Thyroid gland (tissue), 4 donors: ENCODE measurements around the gene UBAP1L. TPM values are rescaled to one million over a fixed set of nuclear protein-coding genes. Genes with fewer than 3 reads are reported as not detected.
"Not testable (repeated sequence)": the region's sequence is repeated elsewhere in the genome, so short reads cannot be mapped to it uniquely, and the experiment has no call there.

Experiments used
- DNase-seq, 2 donors: peaks; one replicate each; pipeline ENCODE4 v3.0.0-alpha.2; 2019
- H3K27ac ChIP-seq, 3 donors: fragments of 200-600 bp; sonication (generic); 1 replicate in 2 of 3; 2 replicates in 1 of 3; pipeline ENCODE4 v1.5.1; 2016 to 2019; ENCODE audit warnings: mild to moderate bottlenecking in 1 of 3, moderate library complexity in 1 of 3
- H3K27me3 ChIP-seq: fragments of 200-600 bp; sonication (generic); one replicate; pipeline ENCODE4 v1.5.1; 2019
- H3K36me3 ChIP-seq, 2 donors: fragments of 200-600 bp; sonication (generic); one replicate each; pipeline ENCODE4 v1.5.1; 2016 to 2019
- H3K4me1 ChIP-seq, 2 donors: fragments of 200-600 bp; sonication (generic); one replicate each; pipeline ENCODE4 v1.5.1; 2017 to 2019
- H3K4me3 ChIP-seq, 3 donors: fragments of 200-600 bp; sonication (generic); replicated peaks in 1 of 3; 1 replicate in 2 of 3; 2 replicates in 1 of 3; pipeline ENCODE4 v1.5.1; 2016; ENCODE audit warnings: mild to moderate bottlenecking in 1 of 3
- H3K9me3 ChIP-seq: fragments of 200-600 bp; sonication (generic); one replicate; pipeline ENCODE4 v1.5.1; 2017
- CTCF ChIP-seq, 6 experiments: fragments of 200-600 bp in 3 of 6; fragments of 450-650 bp in 3 of 6; sonication (generic) in 3 of 6; IDR thresholded peaks; one replicate each; pipeline ENCODE4 v1.5.1; 2016 to 2019; ENCODE audit warnings: antibody characterized with exemption in 6 of 6, mild to moderate bottlenecking in 2 of 6, inconsistent platforms in 1 of 6, moderate library complexity in 1 of 6
- POLR2A ChIP-seq, 2 donors: fragments of 450-650 bp; IDR thresholded peaks; one replicate each; pipeline ENCODE4 v1.6.1; 2017; ENCODE audit warnings: antibody characterized with exemption in 2 of 2, mild to moderate bottlenecking in 2 of 2, moderate library complexity in 1 of 2
- WGBS, 2 donors: methylation state at CpG; one replicate each; pipeline ENCODE4 v1.1.5; 2017; 5-methylcytosine and 5-hydroxymethylcytosine counted together
- intact Hi-C: fragments of 100-400 bp; cut with DNase I; formaldehyde crosslinking; loops from one replicate; pipeline ENCODE4 v1.15.1; 2023
- total RNA-seq, 4 donors: library from RNA; depleted of rRNA; stranded (reverse); fragments of >200 nt; gene quantifications; one replicate each; pipeline ENCODE4 v1.2.3, GENCODE V29; 2016

The UBAP1L gene
- total RNA-seq, 4 donors from 2014 or later, result 8.1 to 12.6 (median 8.8) TPM

- Histone ChIP-seq H3K36me3 (peaks cover 16 to 18% of the 10 kb centered on the region in 2 donors), H3K4me1 (no peaks in the 10 kb centered on the region), H3K9me3 (no peaks in the 10 kb centered on the region), H3K4me3 (no peak overlapping the region), H3K27me3 (no peaks in the 10 kb centered on the region), H3K27ac (no peak overlapping the region)
- intact Hi-C loops, result no loop called here
- no peak for TF ChIP-seq CTCF (IDR thresholded peaks at IDR 0.05)
- no peak for TF ChIP-seq POLR2A (IDR thresholded peaks at IDR 0.05)
- no peak for DNase-seq
- 96% methylated on average over 5 of the region's 6 CpGs for WGBS, 2 donors
These were observed 18.3 kb downstream of the UBAP1L start for GRCh38 chr15:65096481-65097385.

GRCh38 chr15:65095747-65096104 is 19.3 kb downstream of the UBAP1L start:
- H3K4me1 ChIP-seq, result no peaks in the 10 kb centered on the region
- H3K27ac ChIP-seq, result no peak overlapping the region
- peaks cover 13 to 18% of the 10 kb centered on the region in 2 donors for H3K36me3 ChIP-seq
- no peaks in the 10 kb centered on the region for H3K9me3 ChIP-seq
- no peak for TF ChIP-seq POLR2A (IDR thresholded peaks at IDR 0.05)
- TF ChIP-seq CTCF (IDR thresholded peaks at IDR 0.05), result no peak
- intact Hi-C loops, result no loop called here
- DNase-seq, result no peak
- WGBS, 2 donors, result 85 to 91% methylated on average over 6 of the region's 6 CpGs
- H3K27me3 ChIP-seq, result no peaks in the 10 kb centered on the region
- no peak overlapping the region for H3K4me3 ChIP-seq

- TF ChIP-seq CTCF (IDR thresholded peaks at IDR 0.05) (no peak), POLR2A (IDR thresholded peaks at IDR 0.05) (no peak)
- 85 to 88% methylated on average over 5 of the region's 5 CpGs for WGBS, 2 donors
- peaks cover 12 to 15% of the 10 kb centered on the region in 2 donors for H3K36me3 ChIP-seq
- H3K9me3 ChIP-seq, result no peaks in the 10 kb centered on the region
- intact Hi-C loops, result no loop called here
- H3K27me3 ChIP-seq, result no peaks in the 10 kb centered on the region
- DNase-seq, result no peak
- H3K4me1 ChIP-seq, result peaks cover 0 to 2% of the 10 kb centered on the region in 2 donors
- no peak overlapping the region for H3K4me3 ChIP-seq
- H3K27ac ChIP-seq, result no peak overlapping the region
These were observed 19.8 kb downstream of the UBAP1L start for GRCh38 chr15:65095011-65095746.

- DNase-seq, result no peak
- Histone ChIP-seq H3K9me3 (no peaks in the 10 kb centered on the region), H3K4me1 (peaks cover 5 to 9% of the 10 kb centered on the region in 2 donors), H3K4me3 (no peak overlapping the region), H3K27ac (no peak overlapping the region), H3K36me3 (peaks cover 7 to 9% of the 10 kb centered on the region in 2 donors), H3K27me3 (no peaks in the 10 kb centered on the region)
- WGBS, 2 donors, result 91 to 92% methylated on average over 14 of the region's 14 CpGs
- intact Hi-C loops, result no loop called here
- TF ChIP-seq CTCF (IDR thresholded peaks at IDR 0.05) (no peak), POLR2A (IDR thresholded peaks at IDR 0.05) (no peak)
These were observed 20.6 kb downstream of the UBAP1L start for GRCh38 chr15:65094294-65094995.

GRCh38 chr15:65093793-65094170 is 21.2 kb downstream of the UBAP1L start:
- H3K27ac ChIP-seq, H3K27me3 ChIP-seq, intact Hi-C loops, H3K36me3 ChIP-seq, H3K4me3 ChIP-seq, H3K9me3 ChIP-seq, DNase-seq: not testable (repeated sequence)
- 96% methylated on average over 13 of the region's 13 CpGs for WGBS, 2 donors
- peaks cover 12 to 15% of the 10 kb centered on the region in 2 donors for H3K4me1 ChIP-seq
